CD8-positive, alpha-beta memory T cell (primary cell): ENCODE results near the gene CHRNA3. TPM values are rescaled to one million over a fixed set of nuclear protein-coding genes. Genes with fewer than 3 reads are reported as not detected.

Experiments used
- CTCF ChIA-PET: fragments of 350-600 bp; sonication (Branson Sonifier 250); formaldehyde crosslinking; loops from one replicate; lab custom pipeline; 2021; ENCODE audit warnings: antibody characterized with exemption; lab: Charles Lee
- POLR2A ChIA-PET: fragments of 350-600 bp; sonication (Branson Sonifier 250); formaldehyde crosslinking; loops from one replicate; lab custom pipeline; 2021; ENCODE audit warnings: antibody characterized with exemption; lab: Charles Lee
- DNase-seq, 5 donors: peaks; one replicate each; pipeline versions ENCODE4 v3.0.0 to v3.0.0-alpha.2; 2020 to 2022; ENCODE audit warnings: mixed read lengths in 1 of 5
- H3K27ac ChIP-seq: one replicate; pipeline ENCODE4 v1.7.0; 2013; ENCODE audit warnings: low read depth, mild to moderate bottlenecking, low read length, moderate library complexity
- H3K27me3 ChIP-seq: 2 replicates; pipeline ENCODE4 v1.7.0; 2013; ENCODE audit warnings: low read length, mild to moderate bottlenecking; ENCODE audit not compliant: insufficient read depth, poor library complexity, severe bottlenecking
- H3K36me3 ChIP-seq: 2 replicates; pipeline ENCODE4 v1.7.0; 2013; ENCODE audit warnings: mild to moderate bottlenecking, low read length, moderate library complexity; ENCODE audit not compliant: insufficient read depth
- H3K4me1 ChIP-seq: 2 replicates; pipeline ENCODE4 v1.7.0; 2013; ENCODE audit warnings: mild to moderate bottlenecking, low read length, moderate library complexity; ENCODE audit not compliant: insufficient read depth
- H3K4me3 ChIP-seq: 2 replicates; pipeline ENCODE4 v1.7.0; 2013; ENCODE audit warnings: mild to moderate bottlenecking, low read length
- H3K9me3 ChIP-seq: 2 replicates; pipeline ENCODE4 v1.7.0; 2013; ENCODE audit warnings: mild to moderate bottlenecking, low read length
- H3K27ac Mint-ChIP-seq, 8 donors: one replicate each; pipeline ENCODE4 v1.8.0; 2020 to 2021; ENCODE audit warnings: mixed read lengths in 8 of 8, mild to moderate bottlenecking in 6 of 8, inconsistent platforms in 3 of 8, moderate library complexity in 3 of 8
- H3K27me3 Mint-ChIP-seq, 2 donors: one replicate each; pipeline ENCODE4 v1.8.0; 2020 to 2021; ENCODE audit warnings: mixed read lengths in 2 of 2, mild to moderate bottlenecking in 1 of 2, moderate library complexity in 1 of 2
- H3K36me3 Mint-ChIP-seq, 3 donors: one replicate each; pipeline ENCODE4 v1.8.0; 2020 to 2021; ENCODE audit warnings: mixed read lengths in 3 of 3, inconsistent platforms in 1 of 3, mild to moderate bottlenecking in 1 of 3
- H3K4me1 Mint-ChIP-seq, 3 donors: one replicate each; pipeline ENCODE4 v1.8.0; 2020 to 2021; ENCODE audit warnings: mixed read lengths in 3 of 3, inconsistent platforms in 1 of 3, mild to moderate bottlenecking in 1 of 3
- H3K4me3 Mint-ChIP-seq, 7 donors: one replicate each; pipeline ENCODE4 v1.8.0; 2020 to 2021; ENCODE audit warnings: mixed read lengths in 7 of 7, mild to moderate bottlenecking in 6 of 7, moderate library complexity in 4 of 7, inconsistent platforms in 2 of 7
- H3K9me3 Mint-ChIP-seq, 5 donors: one replicate each; pipeline ENCODE4 v1.8.0; 2020 to 2022; ENCODE audit warnings: mixed read lengths in 5 of 5, mild to moderate bottlenecking in 3 of 5, moderate library complexity in 2 of 5, inconsistent platforms in 1 of 5
- polyA plus RNA-seq: library from polyadenylated mRNA; unstranded; fragments of 300-500 nt; fragmentation: Illumina TruSeq; gene quantifications from one replicate; pipeline ENCODE4 v1.2.3, GENCODE V29; 2021
- total RNA-seq, 2 experiments: library from RNA; stranded (reverse); gene quantifications; one replicate each; pipeline ENCODE4 v1.2.3, GENCODE V29; 2021

The CHRNA3 gene
- total and polyA plus RNA-seq, 3 experiments from 2014 or later: not detected

DNA sequence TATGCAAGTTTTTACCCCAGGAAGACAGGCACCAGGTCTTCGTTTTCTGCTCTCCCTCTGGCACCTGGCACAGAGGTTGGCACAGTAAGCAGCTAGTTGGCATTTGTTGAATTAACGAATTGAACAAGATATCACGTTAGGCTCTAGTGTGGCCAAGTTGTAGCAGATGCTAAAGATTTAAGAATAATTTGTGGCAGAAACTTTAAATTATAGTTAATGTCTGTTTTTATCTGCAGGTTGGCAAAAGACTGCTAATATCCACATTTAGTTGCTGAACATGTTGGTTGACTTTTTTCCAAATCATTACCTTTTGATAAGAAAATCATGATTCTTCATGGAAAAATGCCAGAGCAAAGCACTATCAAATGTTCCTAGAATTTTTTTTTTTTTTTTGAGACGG, 47.4 kb downstream of the CHRNA3 start:
- Histone ChIP-seq H3K27me3 (no peaks in the 10 kb centered on the region), H3K4me1 (no peaks in the 10 kb centered on the region), H3K36me3 (no peaks in the 10 kb centered on the region), H3K4me3 (no peak overlapping the region), H3K9me3 (no peaks in the 10 kb centered on the region), H3K27ac (no peak overlapping the region)
- ChIA-PET POLR2A (no interaction called here), CTCF (no interaction called here)
- Mint-ChIP-seq H3K36me3 (no peaks in the 10 kb centered on the region), H3K27me3 (peaks cover 2 to 10% of the 10 kb centered on the region in 2 donors), H3K4me1 (no peaks in the 10 kb centered on the region), H3K27ac (no peak overlapping the region), H3K4me3 (no peak overlapping the region), H3K9me3 (no peaks in the 10 kb centered on the region)
- DNase-seq: no peak

GRCh38 chr15:78571382-78571781, 49.4 kb downstream of the CHRNA3 start:
- no peak overlapping the region for H3K27ac Mint-ChIP-seq
- ChIA-PET POLR2A (no interaction called here), CTCF (no interaction called here)
- H3K4me1 Mint-ChIP-seq: peaks cover 3% of the 10 kb centered on the region in 3 donors
- no peak overlapping the region for H3K27ac ChIP-seq
- H3K27me3 Mint-ChIP-seq: peaks cover 7 to 20% of the 10 kb centered on the region in 2 donors
- H3K4me3 ChIP-seq: no peak overlapping the region
- no peak for DNase-seq
- H3K27me3 ChIP-seq: no peaks in the 10 kb centered on the region
- no peak overlapping the region for H3K4me3 Mint-ChIP-seq
- H3K9me3 ChIP-seq: no peaks in the 10 kb centered on the region
- peaks cover 0 to 1% (median 0%) of the 10 kb centered on the region in 3 donors for H3K36me3 Mint-ChIP-seq
- no peaks in the 10 kb centered on the region for H3K4me1 ChIP-seq
- H3K36me3 ChIP-seq: no peaks in the 10 kb centered on the region
- H3K9me3 Mint-ChIP-seq: no peaks in the 10 kb centered on the region

DNA sequence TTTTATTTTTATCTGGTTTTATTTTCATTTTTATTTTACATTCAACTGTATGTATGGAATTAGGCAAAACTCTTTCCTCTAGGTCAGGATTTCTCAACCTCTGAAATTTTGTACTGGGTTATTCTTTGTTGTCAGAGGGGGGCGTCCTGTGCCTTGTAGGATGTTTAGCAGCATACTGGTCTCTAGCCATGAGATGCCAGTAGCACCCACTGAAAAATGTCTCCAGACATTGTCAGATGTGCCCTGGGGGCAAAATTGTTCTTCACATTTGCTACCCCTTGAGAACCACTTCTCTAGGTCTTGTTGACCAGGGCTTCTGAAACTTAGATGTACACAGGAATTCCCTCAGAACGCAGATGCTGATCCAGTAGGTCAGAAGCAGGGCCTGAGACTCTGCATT, 50.1 kb downstream of the CHRNA3 start:
- H3K9me3 Mint-ChIP-seq: no peaks in the 10 kb centered on the region
- CTCF ChIA-PET: no interaction called here
- peaks cover 11 to 25% of the 10 kb centered on the region in 2 donors for H3K27me3 Mint-ChIP-seq
- DNase-seq: no peak
- peaks cover 0 to 1% (median 0%) of the 10 kb centered on the region in 3 donors for H3K36me3 Mint-ChIP-seq
- H3K4me1 Mint-ChIP-seq: peaks cover 9 to 10% (median 9%) of the 10 kb centered on the region in 3 donors
- Histone ChIP-seq H3K27me3 (no peaks in the 10 kb centered on the region), H3K4me1 (peaks cover 6% of the 10 kb centered on the region), H3K27ac (no peak overlapping the region), H3K9me3 (no peaks in the 10 kb centered on the region), H3K36me3 (no peaks in the 10 kb centered on the region), H3K4me3 (no peak overlapping the region)
- no peak overlapping the region for H3K27ac Mint-ChIP-seq
- no peak overlapping the region for H3K4me3 Mint-ChIP-seq
- POLR2A ChIA-PET: no interaction called here

DNA sequence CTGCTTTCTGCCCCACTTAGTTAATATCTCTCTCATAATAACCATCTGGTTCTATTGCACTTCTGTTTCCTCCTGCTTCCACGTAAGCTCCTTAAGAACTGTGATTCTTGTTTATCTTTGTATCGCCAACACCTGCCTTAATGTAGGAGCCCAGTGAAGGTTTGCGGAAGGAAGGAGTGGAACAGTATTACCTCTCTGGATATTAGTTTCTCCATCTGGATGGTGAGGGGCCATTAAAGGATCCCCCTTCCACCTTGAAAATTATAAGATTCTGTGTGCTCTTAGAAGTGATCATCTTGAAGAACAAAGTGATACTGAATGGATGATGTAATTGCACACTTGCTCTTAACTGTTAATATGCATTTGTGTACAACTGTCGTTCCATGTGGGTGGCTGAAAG, 53.3 kb downstream of the CHRNA3 start:
- DNase-seq: no peak
- CTCF ChIA-PET: no interaction called here
- no peak overlapping the region for H3K4me3 ChIP-seq
- Mint-ChIP-seq H3K9me3 (no peaks in the 10 kb centered on the region), H3K27me3 (peaks cover 9 to 20% of the 10 kb centered on the region in 2 donors), H3K4me1 (peaks cover 15 to 23% (median 16%) of the 10 kb centered on the region in 3 donors), H3K36me3 (peaks cover 0 to 1% (median 0%) of the 10 kb centered on the region in 3 donors), H3K27ac (no peak overlapping the region), H3K4me3 (peak overlapping the region in 4 of 7 donors; percentile 4 to 76 (median 28))
- H3K36me3 ChIP-seq: no peaks in the 10 kb centered on the region
- peaks cover 14% of the 10 kb centered on the region for H3K4me1 ChIP-seq
- no peak overlapping the region for H3K27ac ChIP-seq
- no peaks in the 10 kb centered on the region for H3K27me3 ChIP-seq
- POLR2A ChIA-PET: interaction anchor here (0.6 kb wide), 1 partner anchor 1501 kb away, joined by 4 read pairs; no protein-coding TSS in a partner anchor
- H3K9me3 ChIP-seq: no peaks in the 10 kb centered on the region

GRCh38 chr15:78565951-78566774, 54.6 kb downstream of the CHRNA3 start:
- H3K27ac Mint-ChIP-seq: peak overlapping the region in 5 of 8 donors; percentile 3 to 86 (median 37)
- peaks cover 9 to 17% of the 10 kb centered on the region in 2 donors for H3K27me3 Mint-ChIP-seq
- no peaks in the 10 kb centered on the region for H3K9me3 ChIP-seq
- no peaks in the 10 kb centered on the region for H3K36me3 ChIP-seq
- ChIA-PET CTCF (no interaction called here), POLR2A (interaction anchor here (1.0 to 1.7 kb wide), 3 partner anchors 10 to 128 kb away, joined by 3 to 5 read pairs (median 3); partner anchors contain the start of genes IREB2 and PSMA4)
- no peak overlapping the region for H3K27ac ChIP-seq
- H3K4me1 ChIP-seq: peaks cover 14% of the 10 kb centered on the region
- peaks cover 0 to 1% (median 0%) of the 10 kb centered on the region in 3 donors for H3K36me3 Mint-ChIP-seq
- peak overlapping the region; percentile 71 to 92 (median 88) for H3K4me3 Mint-ChIP-seq
- H3K4me3 ChIP-seq: peak overlapping the region; percentile 66
- DNase-seq: peak in 1 of 5 donors; percentile 18
- no peaks in the 10 kb centered on the region for H3K27me3 ChIP-seq
- no peaks in the 10 kb centered on the region for H3K9me3 Mint-ChIP-seq
- peaks cover 15 to 23% (median 16%) of the 10 kb centered on the region in 3 donors for H3K4me1 Mint-ChIP-seq

- Mint-ChIP-seq H3K27ac (peak within 1 kb of the TSS in 7 of 8 donors; percentile 14 to 88 (median 63)), H3K36me3 (peaks cover 0 to 1% (median 0%) of the 10 kb centered on the region in 3 donors), H3K4me3 (peak within 1 kb of the TSS; percentile 76 to 92 (median 89)), H3K27me3 (peaks cover 9 to 15% of the 10 kb centered on the region in 2 donors), H3K9me3 (no peaks in the 10 kb centered on the region), H3K4me1 (peaks cover 15 to 23% (median 16%) of the 10 kb centered on the region in 3 donors)
- H3K4me3 ChIP-seq: peak within 1 kb of the TSS; percentile 66
- no peaks in the 10 kb centered on the region for H3K36me3 ChIP-seq
- no peaks in the 10 kb centered on the region for H3K9me3 ChIP-seq
- H3K27ac ChIP-seq: no peak within 1 kb of the TSS
- H3K27me3 ChIP-seq: no peaks in the 10 kb centered on the region
- ChIA-PET CTCF (no interaction called here), POLR2A (interaction anchor here (0.5 to 1.7 kb wide), 4 partner anchors 8 to 128 kb away, joined by 3 to 5 read pairs (median 4); partner anchors contain the start of genes IREB2 and PSMA4)
- DNase-seq: peak; percentile 22 to 69 (median 52)
- peaks cover 14% of the 10 kb centered on the region for H3K4me1 ChIP-seq
Observed at GRCh38 chr15:78565097-78565950, 55.5 kb downstream of the CHRNA3 start, which contains the start of gene CHRNA5. Gene CHRNA5, plus strand, starts transcription at chr15:78565520. Its CDS starts 200 bp downstream, at chr15:78565720.

- Histone ChIP-seq H3K4me3 (peak overlapping the region; percentile 66), H3K36me3 (no peaks in the 10 kb centered on the region), H3K9me3 (no peaks in the 10 kb centered on the region), H3K27me3 (no peaks in the 10 kb centered on the region), H3K4me1 (peaks cover 14% of the 10 kb centered on the region), H3K27ac (no peak overlapping the region)
- ChIA-PET CTCF (no interaction called here), POLR2A (interaction anchor here (0.5 to 1.7 kb wide), 2 partner anchors 7 to 24 kb away, joined by 4 to 5 read pairs; partner anchors contain the start of gene PSMA4)
- peaks cover 0 to 1% (median 0%) of the 10 kb centered on the region in 3 donors for H3K36me3 Mint-ChIP-seq
- H3K9me3 Mint-ChIP-seq: no peaks in the 10 kb centered on the region
- H3K4me3 Mint-ChIP-seq: peak overlapping the region; percentile 76 to 92 (median 88)
- DNase-seq: no peak
- H3K27me3 Mint-ChIP-seq: peaks cover 9 to 15% of the 10 kb centered on the region in 2 donors
- H3K27ac Mint-ChIP-seq: peak overlapping the region in 6 of 8 donors; percentile 19 to 88 (median 66)
- peaks cover 15 to 23% (median 16%) of the 10 kb centered on the region in 3 donors for H3K4me1 Mint-ChIP-seq
Observed at GRCh38 chr15:78564743-78565096, 56.1 kb downstream of the CHRNA3 start.
